Choroid plexus epithelial cell (primary cell): ENCODE measurements around the gene PHF2.

Experiments
- DNase-seq: peaks from one replicate; pipeline ENCODE4 v3.0.0-alpha.2; 2010; ENCODE audit warnings: low read depth
- H3K4me3 ChIP-seq: 2 replicates; pipeline ENCODE4 v1.5.1; 2011; ENCODE audit warnings: low read depth, mild to moderate bottlenecking, control low read depth, low read length, moderate library complexity
- CTCF ChIP-seq: conservative IDR thresholded peaks from 2 replicates; pipeline ENCODE4 v1.5.1; 2011; ENCODE audit warnings: low read depth, mild to moderate bottlenecking, control low read depth, inconsistent platforms, low read length, moderate library complexity

Gene PHF2

GRCh38 chr9:93574091-93574899 lies 2.1 kb upstream of the PHF2 start:
- no peak for TF ChIP-seq CTCF
- DNase-seq, result no peak
- no peak overlapping the region for H3K4me3 ChIP-seq

GRCh38 chr9:93574900-93575795 lies 1.2 kb upstream of the PHF2 start:
- DNase-seq, result no peak
- no peak for TF ChIP-seq CTCF
- H3K4me3 ChIP-seq, result peak overlapping the region; percentile 68

GRCh38 chr9:93575796-93576257 lies 557 bp upstream of the PHF2 start:
- peak overlapping the region; percentile 68 for H3K4me3 ChIP-seq
- DNase-seq, result no peak
- no peak for TF ChIP-seq CTCF

- TF ChIP-seq CTCF, result no peak
- DNase-seq, result no peak
- H3K4me3 ChIP-seq, result peak overlapping the region; percentile 68
Measured at GRCh38 chr9:93577078-93577974, 942 bp downstream of the PHF2 start.

GRCh38 chr9:93577975-93578682 lies 1.7 kb downstream of the PHF2 start:
- H3K4me3 ChIP-seq, result peak overlapping the region; percentile 68
- no peak for DNase-seq
- no peak for TF ChIP-seq CTCF

GRCh38 chr9:93578844-93579243 lies 2.5 kb downstream of the PHF2 start:
- TF ChIP-seq CTCF, result no peak
- DNase-seq, result no peak
- H3K4me3 ChIP-seq, result no peak overlapping the region
